KOPT-K1 (cell line): ENCODE results near the gene ZNF138.

Source experiments
- H3K27ac ChIP-seq: fragments of 200-600 bp; sonication (generic); 2 replicates; pipeline ENCODE4 v1.5.1; 2016; ENCODE audit warnings: antibody characterized with exemption, mild to moderate bottlenecking, low read depth, low read length; ENCODE audit not compliant: poor library complexity, severe bottlenecking
- H3K36me3 ChIP-seq: fragments of 200-600 bp; sonication (generic); 2 replicates; pipeline ENCODE4 v1.5.1; 2017; ENCODE audit warnings: antibody characterized with exemption, mild to moderate bottlenecking, low read length, moderate library complexity; ENCODE audit not compliant: insufficient read depth
- H3K9me3 ChIP-seq: fragments of 200-600 bp; sonication (generic); 2 replicates; pipeline ENCODE4 v1.5.1; 2017; ENCODE audit warnings: antibody characterized with exemption, low read length, mild to moderate bottlenecking; ENCODE audit not compliant: insufficient read depth, poor library complexity, severe bottlenecking

The ZNF138 gene

GRCh38 chr7:64877714-64878610 lies 83.7 kb downstream of the ZNF138 start:
- Histone ChIP-seq H3K9me3 (peaks cover 98% of the 10 kb centered on the region), H3K27ac (no peak overlapping the region), H3K36me3 (no peaks in the 10 kb centered on the region)

- peaks cover 99% of the 10 kb centered on the region for H3K9me3 ChIP-seq
- no peak overlapping the region for H3K27ac ChIP-seq
Observed at GRCh38 chr7:64878684-64879083, 84.5 kb downstream of the ZNF138 start.

GRCh38 chr7:64879086-64879730 lies 85.0 kb downstream of the ZNF138 start:
- Histone ChIP-seq H3K36me3 (no peaks in the 10 kb centered on the region), H3K9me3 (peaks cover 99% of the 10 kb centered on the region), H3K27ac (no peak overlapping the region)

More at GRCh38 chr7:64878684-64879083, 84.5 kb downstream of the ZNF138 start:
- no peaks in the 10 kb centered on the region for H3K36me3 ChIP-seq

GRCh38 chr7:64879800-64880199 lies 85.6 kb downstream of the ZNF138 start:
- Histone ChIP-seq H3K9me3 (peaks cover 99% of the 10 kb centered on the region), H3K27ac (no peak overlapping the region)

GRCh38 chr7:64880322-64881297 lies 86.4 kb downstream of the ZNF138 start:
- Histone ChIP-seq H3K9me3 (peaks cover 100% of the 10 kb centered on the region), H3K36me3 (no peaks in the 10 kb centered on the region), H3K27ac (no peak overlapping the region)

More at GRCh38 chr7:64879800-64880199, 85.6 kb downstream of the ZNF138 start:
- no peaks in the 10 kb centered on the region for H3K36me3 ChIP-seq

GRCh38 chr7:64881461-64882287 lies 87.4 kb downstream of the ZNF138 start:
- Histone ChIP-seq H3K9me3 (peaks cover 90% of the 10 kb centered on the region), H3K27ac (no peak overlapping the region), H3K36me3 (no peaks in the 10 kb centered on the region)

- H3K36me3 ChIP-seq, result no peaks in the 10 kb centered on the region
- H3K27ac ChIP-seq, result no peak overlapping the region
- peaks cover 82% of the 10 kb centered on the region for H3K9me3 ChIP-seq
Observed at GRCh38 chr7:64882341-64883112, 88.3 kb downstream of the ZNF138 start.
